Upper lobe of right lung (tissue), 1 donor: Measurements from ENCODE around the gene DCBLD2. TPM values are rescaled to one million over a fixed set of nuclear protein-coding genes. Genes with fewer than 3 reads are reported as not detected.

Source experiments
- ATAC-seq: fragments of 200-7000 bp; cut with Tn5 transposase; one replicate; pipeline ENCODE4 v1.9.1; 2020; ENCODE audit warnings: mild to moderate bottlenecking, moderate library complexity
- DNase-seq: peaks from one replicate; pipeline ENCODE4 v3.0.0-alpha.2; 2020
- H3K27ac ChIP-seq: fragments of 200-600 bp; one replicate; pipeline ENCODE4 v1.8.0; 2022
- H3K27me3 ChIP-seq: fragments of 200-600 bp; one replicate; pipeline ENCODE4 v1.8.0; 2022; ENCODE audit warnings: mild to moderate bottlenecking
- H3K36me3 ChIP-seq: fragments of 200-600 bp; one replicate; pipeline ENCODE4 v1.8.0; 2022
- H3K4me1 ChIP-seq: fragments of 200-600 bp; one replicate; pipeline ENCODE4 v1.8.0; 2022
- H3K4me3 ChIP-seq: fragments of 200-600 bp; one replicate; pipeline ENCODE4 v1.8.0; 2022; ENCODE audit warnings: mild to moderate bottlenecking
- H3K9me3 ChIP-seq: fragments of 200-600 bp; one replicate; pipeline ENCODE4 v1.8.0; 2022
- intact Hi-C: fragments of 100-400 bp; cut with DNase I; formaldehyde crosslinking; loops from one replicate; pipeline ENCODE4 v1.11.0; 2022
- total RNA-seq: library from RNA; stranded (reverse); fragmentation: NEBNext Ultra II Directional; extraction: Animal tissue kit (Norgen Biotek cat#: 25700); gene quantifications from one replicate; pipeline ENCODE4 v1.2.1, GENCODE V29; 2021
- TF ChIP-seq, protein P1 (sequence below): fragments of 200-600 bp; IDR thresholded peaks from one replicate; pipeline ENCODE4 v1.8.0; 2022; ENCODE audit warnings: antibody characterized with exemption
- donor health status: DM: no; HTN: yes; CAD: no; lungs with severe emphysema.

DCBLD2 gene
- total RNA-seq, 1 donor from 2014 or later = 35.8 TPM

DNA sequence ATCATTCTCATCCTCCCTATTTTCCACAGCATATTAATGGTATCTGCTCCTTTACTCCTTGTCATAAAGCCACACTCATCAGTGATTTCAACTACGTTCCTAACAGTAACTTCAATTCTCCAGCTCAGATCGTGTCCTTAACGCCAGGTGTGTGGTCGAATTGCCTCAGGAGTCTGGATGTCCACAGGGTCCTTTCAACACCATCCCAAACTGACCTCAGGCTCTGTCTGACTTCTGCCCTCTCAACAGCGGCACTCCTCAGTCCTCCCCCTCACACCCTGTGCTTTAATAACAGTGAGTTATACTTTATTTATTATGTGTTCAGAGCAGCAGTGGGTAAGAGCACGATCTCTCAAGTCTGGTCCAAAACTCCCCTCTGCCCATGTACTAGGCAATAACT, 95.9 kb downstream of the DCBLD2 start:
- H3K4me3 ChIP-seq = no peak overlapping the region
- H3K9me3 ChIP-seq = no peaks in the 10 kb centered on the region
- no peaks in the 10 kb centered on the region for H3K27me3 ChIP-seq
- H3K4me1 ChIP-seq = peaks cover under 1% of the 10 kb centered on the region
- TF ChIP-seq, protein P1, sequence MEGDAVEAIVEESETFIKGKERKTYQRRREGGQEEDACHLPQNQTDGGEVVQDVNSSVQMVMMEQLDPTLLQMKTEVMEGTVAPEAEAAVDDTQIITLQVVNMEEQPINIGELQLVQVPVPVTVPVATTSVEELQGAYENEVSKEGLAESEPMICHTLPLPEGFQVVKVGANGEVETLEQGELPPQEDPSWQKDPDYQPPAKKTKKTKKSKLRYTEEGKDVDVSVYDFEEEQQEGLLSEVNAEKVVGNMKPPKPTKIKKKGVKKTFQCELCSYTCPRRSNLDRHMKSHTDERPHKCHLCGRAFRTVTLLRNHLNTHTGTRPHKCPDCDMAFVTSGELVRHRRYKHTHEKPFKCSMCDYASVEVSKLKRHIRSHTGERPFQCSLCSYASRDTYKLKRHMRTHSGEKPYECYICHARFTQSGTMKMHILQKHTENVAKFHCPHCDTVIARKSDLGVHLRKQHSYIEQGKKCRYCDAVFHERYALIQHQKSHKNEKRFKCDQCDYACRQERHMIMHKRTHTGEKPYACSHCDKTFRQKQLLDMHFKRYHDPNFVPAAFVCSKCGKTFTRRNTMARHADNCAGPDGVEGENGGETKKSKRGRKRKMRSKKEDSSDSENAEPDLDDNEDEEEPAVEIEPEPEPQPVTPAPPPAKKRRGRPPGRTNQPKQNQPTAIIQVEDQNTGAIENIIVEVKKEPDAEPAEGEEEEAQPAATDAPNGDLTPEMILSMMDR = no peak
- no peak overlapping the region for H3K27ac ChIP-seq
- DNase-seq (no peak), ATAC-seq (no peak)
- intact Hi-C loops = loop anchor here (10.0 kb wide), 1 partner anchor 211 kb away; the partner anchor contains the start of gene CPOX
- H3K36me3 ChIP-seq = peaks cover 47% of the 10 kb centered on the region

DNA sequence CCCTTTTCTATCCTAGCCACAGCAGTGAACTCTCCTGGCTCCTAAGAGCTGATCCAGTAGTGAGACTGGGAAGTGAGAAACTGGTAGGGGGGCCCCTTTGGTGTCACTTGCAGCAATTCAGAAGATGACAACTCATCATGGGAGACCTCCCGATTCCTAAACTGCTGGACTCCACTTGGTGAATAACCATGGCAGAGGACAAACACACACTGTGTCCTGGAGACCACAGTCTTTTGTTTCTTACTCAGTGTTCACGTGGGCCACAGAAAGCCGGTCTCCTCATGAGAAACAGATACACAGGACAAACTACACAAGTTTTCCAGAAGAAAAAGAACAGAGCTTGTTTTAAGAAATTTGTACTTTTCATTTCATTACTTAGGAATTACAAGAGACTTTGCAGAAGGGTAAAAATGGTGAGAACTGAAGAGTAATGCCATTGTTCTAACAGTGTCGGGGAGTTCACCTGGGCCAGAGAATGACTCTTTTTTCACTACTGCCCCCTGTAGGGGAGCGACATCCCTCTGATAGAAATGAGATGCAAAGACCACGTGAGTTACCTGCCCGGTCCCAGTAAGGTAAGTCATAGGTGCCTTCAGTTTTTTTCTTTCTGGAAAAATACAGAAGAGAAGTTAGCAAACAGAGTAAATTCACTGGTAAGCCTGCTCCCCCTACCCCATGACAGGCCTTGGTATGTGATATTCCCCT, 100.3 kb downstream of the DCBLD2 start:
- intact Hi-C loops = loop anchor here (10.0 kb wide), 1 partner anchor 206 kb away; the partner anchor contains the start of gene CPOX
- TF ChIP-seq, protein P1 = no peak
- Histone ChIP-seq H3K27ac (no peak overlapping the region), H3K9me3 (no peaks in the 10 kb centered on the region), H3K4me1 (no peaks in the 10 kb centered on the region), H3K4me3 (no peak overlapping the region), H3K27me3 (no peaks in the 10 kb centered on the region), H3K36me3 (peaks cover 22% of the 10 kb centered on the region)
- ATAC-seq (no peak), DNase-seq (no peak)

DNA sequence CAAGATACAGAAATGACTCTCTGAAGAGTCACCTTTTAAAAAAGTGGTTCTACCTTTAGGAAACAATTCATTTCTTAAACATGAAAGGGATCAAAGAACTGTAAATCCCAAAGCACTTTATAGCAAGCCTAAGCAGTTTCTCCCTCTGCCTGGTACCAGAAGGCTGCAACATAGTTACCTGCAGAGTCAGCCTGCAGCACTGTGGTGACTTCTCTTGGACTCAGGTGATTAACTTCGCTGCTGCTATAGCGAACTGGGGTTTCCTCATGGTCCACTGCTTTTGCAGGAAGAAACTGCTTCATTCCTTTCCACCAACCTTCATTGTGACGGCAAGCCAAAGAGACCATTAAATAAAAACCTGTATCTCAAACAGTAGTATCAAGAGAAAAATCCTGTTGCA, 101.1 kb downstream of the DCBLD2 start:
- Histone ChIP-seq H3K36me3 (peaks cover 15% of the 10 kb centered on the region), H3K4me1 (no peaks in the 10 kb centered on the region), H3K27ac (no peak overlapping the region), H3K4me3 (no peak overlapping the region), H3K27me3 (no peaks in the 10 kb centered on the region), H3K9me3 (no peaks in the 10 kb centered on the region)
- intact Hi-C loops = loop anchor here (10.0 kb wide), 1 partner anchor 206 kb away; the partner anchor contains the start of gene CPOX
- no peak for DNase-seq
- TF ChIP-seq, protein P1 = no peak
- no peak for ATAC-seq

DNA sequence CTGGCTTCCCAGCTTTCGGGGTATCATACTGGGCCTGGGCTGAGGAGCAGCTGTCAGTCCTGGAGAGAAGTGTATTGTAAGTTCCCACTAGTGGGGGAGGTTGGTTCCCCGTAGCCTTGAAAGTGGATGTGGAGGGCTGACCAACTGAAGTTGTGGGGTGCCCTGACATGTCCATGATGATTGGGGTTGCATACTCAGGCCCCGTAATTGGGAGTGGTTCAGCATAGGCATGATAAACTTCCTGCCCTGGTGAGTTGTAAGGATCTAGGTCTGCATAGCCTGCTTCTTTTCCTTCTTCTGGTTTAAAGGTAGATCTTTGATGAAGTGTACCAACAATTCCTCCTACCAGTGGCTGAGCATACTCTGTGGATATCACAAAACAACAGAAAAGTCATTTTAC, 102.0 kb downstream of the DCBLD2 start:
- intact Hi-C loops = no loop called here
- H3K36me3 ChIP-seq = peaks cover 11% of the 10 kb centered on the region
- no peaks in the 10 kb centered on the region for H3K9me3 ChIP-seq
- peak; percentile 32 for ATAC-seq
- TF ChIP-seq, protein P1 = no peak
- no peaks in the 10 kb centered on the region for H3K27me3 ChIP-seq
- H3K4me3 ChIP-seq = no peak overlapping the region
- no peak for DNase-seq
- no peaks in the 10 kb centered on the region for H3K4me1 ChIP-seq
- no peak overlapping the region for H3K27ac ChIP-seq

DNA sequence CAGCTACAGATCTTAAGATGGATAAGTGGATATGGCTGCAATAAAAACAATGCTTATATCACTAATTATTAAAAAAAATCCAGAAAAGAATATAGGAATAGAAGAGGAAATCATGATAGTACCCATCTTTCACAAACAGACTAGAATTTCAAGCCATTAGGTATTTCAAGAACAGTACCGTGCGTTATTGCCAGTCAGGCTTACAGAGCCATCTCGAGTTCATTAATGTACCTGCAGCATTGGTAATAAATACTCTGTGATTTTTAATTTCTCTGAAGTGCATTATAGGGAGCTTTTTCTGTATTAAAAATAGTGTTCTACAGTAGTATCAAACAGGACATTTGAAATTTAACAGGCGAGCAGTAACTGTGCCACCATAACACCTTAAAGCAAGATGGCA, 102.7 kb downstream of the DCBLD2 start:
- Histone ChIP-seq H3K4me1 (no peaks in the 10 kb centered on the region), H3K4me3 (no peak overlapping the region), H3K27ac (no peak overlapping the region), H3K36me3 (peaks cover 13% of the 10 kb centered on the region), H3K27me3 (no peaks in the 10 kb centered on the region), H3K9me3 (no peaks in the 10 kb centered on the region)
- ATAC-seq (no peak), DNase-seq (no peak)
- intact Hi-C loops = no loop called here
- TF ChIP-seq, protein P1 = no peak
